ENCODE measurements around the gene HHIP.

Gene HHIP

GRCh38 chr4:144658015-144658567, 12.1 kb downstream of the HHIP start:
- H3K27ac ChIP-seq: no peak overlapping the region
- TF ChIP-seq ZFX (IDR thresholded peaks at IDR 0.05): no peak
- TF ChIP-seq CTCF (conservative IDR thresholded peaks at IDR 0.05): no peak

DNA sequence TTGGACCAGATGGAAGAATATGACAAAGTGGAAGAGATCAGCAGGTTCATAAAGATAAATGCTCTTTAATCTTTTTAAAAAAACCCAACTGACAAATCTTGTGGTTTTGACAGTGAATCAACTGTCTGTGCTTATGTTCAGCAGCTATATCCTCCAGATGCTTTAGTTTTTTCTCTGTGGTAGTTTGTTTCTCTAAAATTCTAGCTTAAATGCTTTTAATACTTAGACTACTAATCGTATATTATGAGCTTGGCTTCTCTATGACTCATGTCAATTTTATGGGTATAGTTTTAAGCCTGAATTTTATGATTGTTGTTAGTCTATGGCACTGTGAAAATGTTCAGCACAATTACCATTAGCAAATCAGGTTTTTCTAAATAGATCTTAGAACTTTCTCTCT, 12.9 kb downstream of the HHIP start:
- TF ChIP-seq CTCF (conservative IDR thresholded peaks at IDR 0.05) (no peak), ZFX (IDR thresholded peaks at IDR 0.05) (no peak)

GRCh38 chr4:144659447-144659846, 13.5 kb downstream of the HHIP start:
- no peak for TF ChIP-seq ZFX (IDR thresholded peaks at IDR 0.05)
- no peak for TF ChIP-seq CTCF (conservative IDR thresholded peaks at IDR 0.05)
- H3K27ac ChIP-seq: no peak overlapping the region

More for the DNA sequence above, 12.9 kb downstream of the HHIP start:
- no peak overlapping the region for H3K27ac ChIP-seq

DNA sequence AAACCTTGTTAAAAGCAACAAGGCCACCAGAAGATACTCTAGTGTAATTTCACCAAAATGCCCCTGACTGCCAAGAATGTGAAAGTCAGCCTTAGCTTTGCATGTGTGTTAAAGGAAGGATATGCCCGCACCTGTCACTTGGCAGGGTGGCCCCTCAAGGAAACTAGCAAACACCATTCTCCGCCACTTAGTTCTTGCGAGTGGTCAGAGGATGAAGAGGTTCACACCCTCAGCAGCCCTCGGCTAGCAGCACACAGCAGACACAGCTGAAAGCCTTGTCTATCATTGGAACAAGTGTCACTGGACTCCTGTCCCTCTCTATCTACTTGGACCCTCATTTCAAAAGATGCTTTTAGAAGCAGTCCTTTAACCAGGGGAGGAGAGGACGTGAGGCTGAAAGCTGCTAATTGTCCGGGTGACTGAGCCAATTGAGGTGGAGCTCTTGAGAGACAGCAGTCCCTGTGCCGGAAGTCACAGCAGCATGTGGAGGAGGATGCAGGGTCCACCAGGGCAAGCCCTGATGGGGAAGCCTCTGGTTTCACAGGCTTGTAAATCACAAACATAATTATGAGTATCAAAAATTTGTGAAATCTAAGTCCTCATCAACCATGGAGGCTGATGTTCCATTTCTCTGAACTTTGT, 18.0 kb downstream of the HHIP start:
- H3K27ac ChIP-seq: no peak overlapping the region
- TF ChIP-seq CTCF (conservative IDR thresholded peaks at IDR 0.05) (no peak), ZFX (IDR thresholded peaks at IDR 0.05) (no peak)

GRCh38 chr4:144666539-144667175, 20.7 kb downstream of the HHIP start:
- no peak overlapping the region for H3K27ac ChIP-seq
- TF ChIP-seq CTCF (conservative IDR thresholded peaks at IDR 0.05): no peak
- TF ChIP-seq ZFX (IDR thresholded peaks at IDR 0.05): no peak

DNA sequence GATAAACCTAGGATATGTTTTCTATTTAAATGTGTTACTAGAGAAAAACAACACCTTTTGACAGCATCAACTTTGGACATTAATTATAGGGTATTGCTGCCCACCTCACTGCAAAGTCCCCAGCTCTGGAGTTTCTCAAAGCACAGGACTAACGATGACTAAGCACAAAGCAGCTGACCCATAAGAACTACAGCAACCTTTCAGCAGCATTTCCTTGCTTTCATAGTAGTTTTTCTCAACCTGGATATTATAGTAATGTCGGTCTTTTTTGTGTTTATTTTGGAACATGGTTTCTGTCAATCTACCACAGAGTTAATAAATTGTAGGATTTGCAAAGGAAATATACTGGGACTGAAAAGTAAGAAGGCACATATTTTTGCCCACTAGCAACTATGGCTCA, 21.5 kb downstream of the HHIP start:
- no peak overlapping the region for H3K27ac ChIP-seq
- TF ChIP-seq CTCF (conservative IDR thresholded peaks at IDR 0.05): no peak
- TF ChIP-seq ZFX (IDR thresholded peaks at IDR 0.05): no peak

DNA sequence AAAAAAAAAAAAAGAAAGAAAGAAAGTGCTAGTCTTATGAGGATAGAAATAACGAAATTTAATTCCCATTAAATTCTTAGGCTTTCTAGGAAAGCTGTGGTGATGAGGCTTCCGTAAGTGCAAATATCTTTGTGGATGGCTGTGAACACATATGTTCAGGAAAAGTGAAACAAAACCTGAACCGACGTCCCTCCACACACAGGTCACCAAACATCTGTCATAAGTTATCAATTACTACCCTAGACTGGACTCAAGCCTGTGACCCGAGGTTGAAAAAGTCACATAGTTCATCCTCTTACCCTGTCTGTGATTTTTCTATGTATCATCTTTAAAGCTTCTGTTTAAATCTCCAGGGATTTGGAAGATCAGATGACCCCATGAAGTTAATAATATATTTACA, 24.8 kb downstream of the HHIP start:
- TF ChIP-seq CTCF (conservative IDR thresholded peaks at IDR 0.05): no peak
- TF ChIP-seq ZFX (IDR thresholded peaks at IDR 0.05): no peak
- no peak overlapping the region for H3K27ac ChIP-seq
